ENCODE results near the gene SLN.

DNA sequence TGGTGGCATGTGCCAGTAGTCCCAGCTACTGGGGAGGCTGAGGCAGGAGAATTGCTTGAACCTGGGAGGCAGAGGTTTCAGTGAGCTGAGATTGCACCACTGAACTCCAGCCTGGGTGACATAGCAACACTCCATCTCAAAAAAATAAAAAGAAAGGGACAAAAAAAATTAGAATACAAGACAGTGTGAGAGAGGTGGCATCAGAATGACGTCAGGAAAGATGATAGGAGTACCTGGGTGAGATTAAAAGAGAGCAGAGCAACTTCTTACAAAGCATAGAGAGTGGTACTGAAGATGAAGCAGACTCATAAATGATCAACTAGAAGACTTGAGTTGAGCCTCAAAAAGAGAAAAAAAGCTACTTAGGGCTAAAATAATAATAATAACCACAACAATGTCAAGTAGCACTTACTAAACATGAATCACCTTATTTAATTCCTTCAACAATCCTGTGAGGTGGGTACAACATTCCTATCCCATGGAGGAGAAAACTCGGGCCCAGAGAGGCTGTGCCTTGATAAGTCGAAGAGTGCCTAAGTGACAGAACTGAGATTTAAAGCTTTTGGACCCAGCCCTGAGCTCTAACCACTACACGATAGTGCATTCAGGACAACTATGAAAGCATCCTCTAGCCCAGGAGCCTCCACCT is 5.2 kb upstream of the SLN start:
- TF ChIP-seq POLR2A (IDR thresholded peaks at IDR 0.05; ENCODE audit: extremely low read depth, insufficient read length) (no peak), MYC (IDR thresholded peaks at IDR 0.05; ENCODE audit: low read depth, low read length) (no peak)
- TF ChIP-seq, protein P1, sequence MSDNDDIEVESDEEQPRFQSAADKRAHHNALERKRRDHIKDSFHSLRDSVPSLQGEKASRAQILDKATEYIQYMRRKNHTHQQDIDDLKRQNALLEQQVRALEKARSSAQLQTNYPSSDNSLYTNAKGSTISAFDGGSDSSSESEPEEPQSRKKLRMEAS (IDR thresholded peaks at IDR 0.05; ENCODE audit: low read depth, low read length), result no peak
- TF ChIP-seq, protein P2, sequence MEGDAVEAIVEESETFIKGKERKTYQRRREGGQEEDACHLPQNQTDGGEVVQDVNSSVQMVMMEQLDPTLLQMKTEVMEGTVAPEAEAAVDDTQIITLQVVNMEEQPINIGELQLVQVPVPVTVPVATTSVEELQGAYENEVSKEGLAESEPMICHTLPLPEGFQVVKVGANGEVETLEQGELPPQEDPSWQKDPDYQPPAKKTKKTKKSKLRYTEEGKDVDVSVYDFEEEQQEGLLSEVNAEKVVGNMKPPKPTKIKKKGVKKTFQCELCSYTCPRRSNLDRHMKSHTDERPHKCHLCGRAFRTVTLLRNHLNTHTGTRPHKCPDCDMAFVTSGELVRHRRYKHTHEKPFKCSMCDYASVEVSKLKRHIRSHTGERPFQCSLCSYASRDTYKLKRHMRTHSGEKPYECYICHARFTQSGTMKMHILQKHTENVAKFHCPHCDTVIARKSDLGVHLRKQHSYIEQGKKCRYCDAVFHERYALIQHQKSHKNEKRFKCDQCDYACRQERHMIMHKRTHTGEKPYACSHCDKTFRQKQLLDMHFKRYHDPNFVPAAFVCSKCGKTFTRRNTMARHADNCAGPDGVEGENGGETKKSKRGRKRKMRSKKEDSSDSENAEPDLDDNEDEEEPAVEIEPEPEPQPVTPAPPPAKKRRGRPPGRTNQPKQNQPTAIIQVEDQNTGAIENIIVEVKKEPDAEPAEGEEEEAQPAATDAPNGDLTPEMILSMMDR (IDR thresholded peaks at IDR 0.05; ENCODE audit: low read depth, low read length), result no peak

All from NB4 (cell line).